GM12891 (cell line): Measurements from ENCODE around the gene BAG2.

Source experiments
- PAX5 ChIP-seq: IDR thresholded peaks from 2 replicates; pipeline ENCODE4 v1.6.1; 2011; ENCODE audit warnings: low read length, moderate library complexity, mild to moderate bottlenecking; ENCODE audit not compliant: insufficient read depth, severe bottlenecking
- POLR2A ChIP-seq: IDR thresholded peaks from 2 replicates; pipeline ENCODE4 v1.6.1; 2011; ENCODE audit warnings: low read depth, low read length, control low read depth
- POLR2AphosphoS5 ChIP-seq: IDR thresholded peaks from 2 replicates; pipeline ENCODE4 v1.6.1; 2011; ENCODE audit warnings: low read depth, low read length, control low read depth
- POU2F2 ChIP-seq: IDR thresholded peaks from 2 replicates; pipeline ENCODE4 v1.6.1; 2011; ENCODE audit warnings: low read depth, mild to moderate bottlenecking, control low read depth, low read length, moderate library complexity
- SPI1 ChIP-seq: IDR thresholded peaks from 2 replicates; pipeline ENCODE4 v1.6.1; 2011; ENCODE audit warnings: low read depth, low read length, control low read depth
- TAF1 ChIP-seq: IDR thresholded peaks from 2 replicates; pipeline ENCODE4 v1.6.1; 2011; ENCODE audit warnings: low read depth, low read length, control low read depth

DNA sequence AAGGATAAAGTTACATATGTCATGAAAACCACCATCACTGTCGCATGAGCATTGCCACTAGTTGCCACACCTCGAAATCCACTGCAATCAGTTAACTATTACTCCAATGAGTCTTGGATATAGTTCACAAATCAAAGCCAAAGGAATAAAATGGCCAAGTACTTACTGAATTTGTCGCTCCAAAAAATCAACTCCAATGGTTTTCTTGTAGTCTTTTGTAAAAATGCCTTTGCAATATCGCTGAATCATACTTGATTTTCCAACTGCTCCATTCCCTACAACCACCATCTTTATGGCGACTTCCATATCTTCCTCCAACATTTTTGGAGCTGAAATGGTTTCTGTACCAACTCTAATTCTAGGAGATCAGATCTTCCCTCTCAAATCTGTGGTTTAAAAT lies 37.9 kb downstream of the BAG2 start:
- TF ChIP-seq TAF1 (no peak), POLR2AphosphoS5 (no peak), SPI1 (no peak), POLR2A (no peak), POU2F2 (no peak), PAX5 (no peak)
